NT2/D1 (cell line): ENCODE results near the gene KLC1.

Source experiments
- DNase-seq: peaks from one replicate; pipeline ENCODE4 v3.0.0-alpha.2; 2011; ENCODE audit warnings: low read depth, low spot score
- H3K27me3 ChIP-seq: 2 replicates; pipeline ENCODE4 v1.6.0; 2011; ENCODE audit warnings: mild to moderate bottlenecking; ENCODE audit not compliant: insufficient read length, insufficient read depth
- H3K36me3 ChIP-seq: 2 replicates; pipeline ENCODE4 v1.6.1; 2011; ENCODE audit warnings: mild to moderate bottlenecking, low read length, mixed read lengths; ENCODE audit not compliant: insufficient read depth, insufficient read length
- H3K4me1 ChIP-seq: 2 replicates; pipeline ENCODE4 v1.5.1; 2011; ENCODE audit not compliant: insufficient read depth, insufficient read length
- H3K4me3 ChIP-seq: 2 replicates; pipeline ENCODE4 v1.5.1; 2011; ENCODE audit warnings: low read depth; ENCODE audit not compliant: insufficient read length
- H3K9ac ChIP-seq: 2 replicates; pipeline ENCODE4 v1.6.0; 2011; ENCODE audit warnings: low read depth; ENCODE audit not compliant: insufficient read length
- H3K9me3 ChIP-seq: 2 replicates; pipeline ENCODE4 v1.5.1; 2011; ENCODE audit warnings: mild to moderate bottlenecking, low read length; ENCODE audit not compliant: insufficient read depth
- SUZ12 ChIP-seq: IDR thresholded peaks from 2 replicates; pipeline ENCODE4 v1.6.1; 2011; ENCODE audit not compliant: insufficient read length, insufficient read depth; ENCODE audit errors: extremely low read depth
- YY1 ChIP-seq: IDR thresholded peaks from 2 replicates; pipeline ENCODE4 v1.6.1; 2011; ENCODE audit not compliant: insufficient read length, insufficient read depth
- ZNF274 ChIP-seq: IDR thresholded peaks from 2 replicates; pipeline ENCODE4 v1.6.1; 2011; ENCODE audit warnings: mild to moderate bottlenecking, low read depth, low read length

KLC1 gene

DNA sequence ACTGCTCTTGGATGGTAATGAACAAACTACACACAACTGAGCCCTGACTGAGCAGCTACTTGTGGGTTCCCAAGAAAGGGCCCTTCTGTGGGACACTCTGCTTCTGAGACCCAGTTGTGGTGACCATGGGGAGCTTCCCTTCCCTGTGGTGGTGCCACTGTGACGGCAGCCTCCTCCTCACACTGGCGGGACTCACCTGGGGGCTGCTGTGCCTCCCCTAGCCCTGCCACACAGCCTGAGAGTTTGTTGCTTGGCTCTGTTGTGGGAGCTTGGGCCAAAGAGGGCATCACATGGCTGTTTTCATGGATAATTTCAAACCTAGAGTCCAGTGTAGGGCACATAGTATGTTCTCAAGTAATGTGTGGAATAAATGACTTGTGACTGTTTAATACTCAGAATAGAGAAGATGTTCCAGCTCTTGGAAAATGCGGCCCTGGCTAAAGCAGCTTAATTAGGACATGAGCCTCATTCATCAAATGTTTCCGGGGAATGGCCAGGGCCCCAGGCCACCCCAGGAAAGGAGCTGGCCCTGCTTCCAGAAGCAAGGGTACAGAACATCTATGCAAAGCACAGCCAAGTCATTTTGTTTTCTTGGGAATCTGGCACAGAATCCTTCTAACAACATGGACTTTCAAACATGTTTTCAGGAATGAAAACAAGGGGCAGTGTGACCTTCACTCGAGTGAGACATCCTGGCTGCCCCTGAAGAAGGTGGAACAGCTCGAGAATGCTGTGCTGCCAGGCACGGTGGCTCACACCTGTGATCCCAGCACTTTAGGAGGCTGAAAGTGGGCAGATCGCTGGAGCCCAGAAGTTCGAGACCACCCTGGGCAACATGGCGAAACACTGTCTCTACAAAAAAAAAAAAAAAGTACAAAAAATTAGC, 107.8 kb downstream of the KLC1 start:
- Histone ChIP-seq H3K9me3 (no peaks in the 10 kb centered on the region; the same call in 1 of the 2 replicates), H3K27me3 (no peaks in the 10 kb centered on the region), H3K36me3 (peaks cover 38% of the 10 kb centered on the region), H3K4me1 (peaks cover 8% of the 10 kb centered on the region), H3K9ac (no peak overlapping the region), H3K4me3 (no peak overlapping the region)
- no peak for DNase-seq
- TF ChIP-seq YY1 = no peak
- TF ChIP-seq SUZ12 = no peak
- TF ChIP-seq ZNF274 = no peak

DNA sequence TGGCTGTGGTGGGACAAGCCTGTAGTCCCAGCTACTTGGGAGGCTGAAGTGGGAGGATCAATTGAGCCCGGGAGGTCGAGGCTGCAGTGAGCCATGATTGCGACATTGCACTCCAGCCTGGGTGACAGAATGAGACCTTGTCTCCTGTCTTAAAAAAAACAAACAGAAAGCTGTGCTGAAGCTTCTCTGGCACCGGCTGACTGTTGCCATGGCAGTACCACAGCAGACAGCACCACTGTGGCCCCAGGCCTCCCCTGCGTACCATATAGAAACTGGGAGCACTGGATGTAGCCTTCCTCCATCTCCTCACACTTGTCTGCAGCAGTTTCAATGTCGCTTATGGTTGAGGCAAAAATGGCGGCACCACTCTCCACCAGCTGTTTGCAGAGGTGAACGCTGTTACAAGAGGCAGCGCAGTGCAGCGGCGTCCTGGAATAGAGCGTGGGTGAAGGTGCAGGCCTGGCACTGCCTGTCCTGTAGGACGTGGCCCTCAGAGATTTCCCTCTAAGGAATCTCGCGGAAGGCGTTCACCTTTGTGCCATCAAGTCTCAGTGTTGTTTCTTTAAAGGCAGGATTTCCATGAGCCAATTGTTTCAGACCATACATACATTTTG, 108.5 kb downstream of the KLC1 start:
- no peak for TF ChIP-seq ZNF274
- no peak for TF ChIP-seq SUZ12
- TF ChIP-seq YY1 = no peak
- Histone ChIP-seq H3K27me3 (no peaks in the 10 kb centered on the region), H3K4me1 (peaks cover 8% of the 10 kb centered on the region), H3K9me3 (no peaks in the 10 kb centered on the region; the same call in 1 of the 2 replicates), H3K4me3 (no peak overlapping the region), H3K36me3 (peaks cover 31% of the 10 kb centered on the region), H3K9ac (no peak overlapping the region)
- DNase-seq = no peak

DNA sequence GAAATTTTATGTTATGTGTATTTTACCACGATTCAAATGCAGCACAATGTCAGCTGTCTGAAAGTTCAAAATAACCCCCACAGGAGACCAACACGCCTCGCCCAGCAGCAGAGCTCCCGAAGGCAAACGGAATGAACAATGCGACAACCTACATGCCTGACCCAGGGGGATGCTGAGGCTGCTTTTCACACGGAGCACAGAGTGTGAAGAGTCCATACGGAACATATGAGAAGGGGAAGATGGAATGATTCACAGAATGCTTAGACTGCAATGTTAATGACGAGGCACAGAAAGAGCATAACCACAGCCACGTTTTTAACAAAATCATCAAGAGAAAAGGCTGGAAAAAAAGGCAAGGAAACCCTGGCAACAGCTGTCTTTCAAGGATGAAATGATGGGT, 109.2 kb downstream of the KLC1 start:
- peaks cover 24% of the 10 kb centered on the region for H3K36me3 ChIP-seq
- peaks cover 11% of the 10 kb centered on the region for H3K4me1 ChIP-seq

DNA sequence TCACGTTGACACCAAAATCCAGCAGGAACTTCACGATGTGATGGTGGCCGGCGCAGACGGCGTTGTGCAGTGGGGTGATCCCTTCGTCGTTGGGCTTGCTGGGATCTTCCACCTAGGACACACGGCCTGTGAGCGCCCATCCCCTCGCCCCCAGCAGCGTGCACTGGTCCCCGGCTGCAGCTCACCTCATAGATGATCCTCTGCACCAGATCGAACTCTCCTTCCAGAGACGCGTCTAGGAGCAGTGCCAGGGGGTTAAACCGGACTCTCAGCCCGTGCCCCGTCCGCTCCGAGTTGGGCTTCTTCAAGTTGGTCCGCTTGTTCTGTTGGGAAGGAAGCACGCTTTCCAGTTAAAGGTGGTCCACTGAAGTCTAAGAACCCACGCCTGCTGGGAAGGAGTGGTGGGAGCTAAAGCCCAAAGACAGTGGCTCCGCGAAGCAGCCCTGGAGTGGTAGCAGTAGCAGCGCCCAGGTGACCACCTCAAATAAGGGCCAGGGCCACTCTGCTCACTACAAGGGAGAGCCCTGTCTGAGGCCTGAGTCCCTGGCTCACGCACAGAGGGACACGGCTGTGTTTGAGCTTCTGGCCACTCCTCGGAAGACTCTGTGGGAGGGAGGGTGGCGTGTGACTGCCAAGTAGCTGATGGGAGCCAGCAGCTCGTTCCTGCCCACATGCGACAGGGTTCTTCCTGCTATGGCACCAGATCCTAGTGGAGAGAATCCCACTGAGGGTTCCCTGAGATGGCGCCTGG, 109.9 kb downstream of the KLC1 start:
- Histone ChIP-seq H3K4me3 (no peak overlapping the region), H3K4me1 (peaks cover 13% of the 10 kb centered on the region), H3K36me3 (peaks cover 18% of the 10 kb centered on the region), H3K9me3 (no peaks in the 10 kb centered on the region; the same call in 1 of the 2 replicates), H3K9ac (no peak overlapping the region), H3K27me3 (no peaks in the 10 kb centered on the region)
- DNase-seq = no peak
- no peak for TF ChIP-seq YY1
- TF ChIP-seq ZNF274 = no peak
- no peak for TF ChIP-seq SUZ12

More for the DNA sequence above, 109.2 kb downstream of the KLC1 start:
- no peak for TF ChIP-seq YY1
- TF ChIP-seq ZNF274 = no peak
- no peak for TF ChIP-seq SUZ12
- H3K27me3 ChIP-seq = no peaks in the 10 kb centered on the region
- H3K9ac ChIP-seq = no peak overlapping the region
- no peak for DNase-seq
- no peaks in the 10 kb centered on the region; the same call in 1 of the 2 replicates for H3K9me3 ChIP-seq
- H3K4me3 ChIP-seq = no peak overlapping the region

DNA sequence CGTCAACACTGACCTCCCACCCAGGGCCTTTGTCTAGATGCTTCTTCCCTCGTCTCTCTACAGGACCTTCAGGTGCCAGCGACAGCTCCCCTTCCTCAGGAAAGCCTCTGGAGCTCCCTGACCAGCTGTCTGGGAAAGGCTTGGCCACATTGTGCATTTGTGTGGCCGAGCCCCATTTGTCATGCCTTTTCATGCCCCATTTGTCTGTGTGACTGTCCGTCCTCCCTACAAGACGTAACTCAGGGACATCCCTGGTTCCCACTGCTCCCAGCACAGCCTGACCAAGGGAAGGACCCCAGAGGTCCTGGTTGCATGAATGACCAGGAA, 110.4 kb downstream of the KLC1 start:
- Histone ChIP-seq H3K27me3 (no peaks in the 10 kb centered on the region), H3K9me3 (no peaks in the 10 kb centered on the region; the same call in 1 of the 2 replicates), H3K9ac (no peak overlapping the region), H3K4me1 (peaks cover 13% of the 10 kb centered on the region), H3K4me3 (no peak overlapping the region), H3K36me3 (peaks cover 14% of the 10 kb centered on the region)
- no peak for DNase-seq
- no peak for TF ChIP-seq YY1

DNA sequence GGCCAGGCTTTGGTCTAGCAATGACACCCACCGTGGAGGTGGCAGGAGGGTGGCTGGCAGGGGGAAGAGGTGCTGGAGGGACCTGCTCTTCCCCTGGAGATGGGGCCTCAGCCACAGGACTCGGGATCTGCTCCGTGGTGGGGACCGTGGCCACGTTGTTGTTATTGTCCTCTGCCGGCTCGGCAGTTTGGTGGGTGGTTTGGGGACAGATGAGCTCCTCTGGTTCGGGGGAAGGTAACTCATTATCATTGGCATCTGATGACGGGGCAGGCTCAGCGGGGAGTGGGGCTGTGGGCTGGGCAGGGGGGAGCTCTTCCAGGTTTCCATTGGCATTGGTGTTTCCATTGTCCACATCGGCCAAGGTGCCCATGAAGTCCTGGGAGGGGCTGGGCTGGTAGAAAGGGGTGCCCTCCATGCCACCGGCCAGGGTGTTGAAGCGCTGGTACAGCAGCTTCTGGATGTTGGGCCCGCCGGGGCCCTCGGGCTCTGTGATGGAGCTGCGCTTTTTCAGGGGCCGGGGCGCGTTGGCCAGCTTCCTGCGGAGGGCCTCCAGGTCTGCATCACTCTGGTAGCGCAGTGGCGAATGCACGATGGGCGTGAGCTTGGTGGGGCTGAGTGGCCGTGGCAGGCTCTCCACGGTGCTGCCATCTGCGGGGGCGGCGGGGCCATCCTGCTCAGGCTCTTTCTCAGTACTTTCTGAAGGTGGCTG, 110.9 kb downstream of the KLC1 start:
- H3K4me1 ChIP-seq = peaks cover 13% of the 10 kb centered on the region
- H3K4me3 ChIP-seq = no peak overlapping the region
- no peak for DNase-seq
- H3K9ac ChIP-seq = no peak overlapping the region
- no peaks in the 10 kb centered on the region; the same call in 1 of the 2 replicates for H3K9me3 ChIP-seq
- no peaks in the 10 kb centered on the region for H3K27me3 ChIP-seq
- peaks cover 11% of the 10 kb centered on the region for H3K36me3 ChIP-seq
- no peak for TF ChIP-seq SUZ12
- TF ChIP-seq YY1 = no peak
- no peak for TF ChIP-seq ZNF274
